Kidney tubule cell (primary cell): ENCODE data around the gene RALGAPB.
A peak's percentile ranks its signal among the peaks of the same experiment; 100 is the strongest.
"Not testable (repeated sequence)": the region's sequence is repeated elsewhere in the genome, so short reads cannot be mapped to it uniquely, and the experiment has no call there.

Source experiments
- DNase-seq: peaks from one replicate; pipeline ENCODE4 v3.0.0-alpha.2; 2018; ENCODE audit warnings: low spot score

RALGAPB gene

GRCh38 chr20:38472513-38473366, at the start of gene RALGAPB:
RALGAPB (plus strand) TSS chr20:38472843; CDS start chr20:38488433, 15,590 bp downstream.
- DNase-seq, result peak; percentile 99

- DNase-seq, result no peak
Measured at GRCh38 chr20:38423541-38423940, 49.1 kb upstream of the RALGAPB start.

- DNase-seq, result no peak
Measured at GRCh38 chr20:38424401-38424800, 48.2 kb upstream of the RALGAPB start.

- DNase-seq, result peak; percentile 77
Measured at GRCh38 chr20:38426006-38426897, 46.4 kb upstream of the RALGAPB start.

GRCh38 chr20:38427655-38428023, 45.0 kb upstream of the RALGAPB start:
- no peak for DNase-seq

DNA sequence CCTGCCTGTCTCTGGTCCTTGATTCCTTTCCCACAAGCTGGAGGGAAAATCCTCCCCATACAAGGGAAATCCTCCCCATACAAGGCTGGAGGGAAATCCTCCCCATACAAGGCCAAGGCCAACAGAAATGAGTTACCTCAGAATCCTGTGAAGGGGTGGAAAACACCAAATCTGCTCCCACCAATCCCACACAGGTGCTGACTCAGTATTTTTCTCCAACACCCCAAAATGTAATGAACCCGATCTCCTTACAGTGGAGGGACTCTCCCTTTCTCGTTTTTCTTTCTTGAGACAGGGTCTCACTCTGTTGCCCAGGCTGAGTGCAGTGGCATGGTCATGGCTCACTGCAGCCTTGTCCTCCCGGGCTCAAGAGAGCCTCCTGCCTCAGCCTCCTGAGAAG, 43.8 kb upstream of the RALGAPB start:
- DNase-seq, result no peak

GRCh38 chr20:38429301-38429700, 43.3 kb upstream of the RALGAPB start:
- no peak for DNase-seq

GRCh38 chr20:38430679-38431325, 41.8 kb upstream of the RALGAPB start:
- DNase-seq, result no peak

GRCh38 chr20:38432292-38432691, 40.4 kb upstream of the RALGAPB start:
- no peak for DNase-seq

- not testable (repeated sequence) for DNase-seq
Measured at GRCh38 chr20:38432870-38433269, 39.8 kb upstream of the RALGAPB start.

GRCh38 chr20:38433304-38433972, 39.2 kb upstream of the RALGAPB start:
- no peak for DNase-seq

DNA sequence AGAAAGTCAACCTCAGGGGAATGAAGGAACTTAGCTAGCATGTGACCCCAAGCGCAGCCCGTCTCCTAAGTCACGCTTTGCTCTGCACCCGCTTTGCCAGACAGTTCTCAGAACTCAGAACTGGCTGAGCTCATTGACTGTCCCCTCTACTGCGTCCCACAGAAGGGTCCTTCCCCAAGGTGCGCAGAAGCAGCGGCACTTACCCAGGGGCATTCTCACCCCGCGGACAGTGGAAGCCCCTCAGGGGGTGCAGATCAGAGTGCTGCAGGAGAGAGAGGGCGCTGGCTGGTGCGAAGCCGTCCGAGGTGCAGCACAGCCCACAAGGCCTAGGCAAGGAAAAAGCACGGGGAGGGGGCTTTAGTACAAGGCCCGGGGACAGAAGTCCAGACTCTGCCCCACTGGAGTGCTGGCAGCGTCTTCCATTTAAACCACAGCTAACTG, 38.3 kb upstream of the RALGAPB start:
- DNase-seq, result no peak

- DNase-seq, result peak; percentile 93
Measured at GRCh38 chr20:38434770-38435554, 37.7 kb upstream of the RALGAPB start, which contains the start of gene SNHG17. SNHG17 (minus strand) TSS chr20:38435328.

DNA sequence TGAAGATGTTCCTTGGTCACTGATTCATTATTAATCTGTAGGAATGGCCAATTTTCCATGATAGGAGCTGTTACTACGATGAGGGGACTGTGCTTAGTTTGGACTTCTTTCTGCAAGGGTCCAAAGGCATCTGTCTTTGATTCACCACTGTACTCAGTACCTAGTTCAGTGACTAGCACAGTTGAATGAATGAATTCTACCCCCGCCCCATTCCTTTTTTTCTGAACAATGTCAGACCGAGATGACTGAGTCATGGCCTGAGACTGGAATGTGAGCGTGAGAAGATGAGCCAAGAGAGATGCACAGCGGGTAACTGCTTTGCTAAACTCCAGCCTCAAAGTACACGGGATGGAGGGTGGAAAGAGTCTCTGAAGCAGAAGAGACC, 37.1 kb upstream of the RALGAPB start:
- DNase-seq, result peak; percentile 73

DNA sequence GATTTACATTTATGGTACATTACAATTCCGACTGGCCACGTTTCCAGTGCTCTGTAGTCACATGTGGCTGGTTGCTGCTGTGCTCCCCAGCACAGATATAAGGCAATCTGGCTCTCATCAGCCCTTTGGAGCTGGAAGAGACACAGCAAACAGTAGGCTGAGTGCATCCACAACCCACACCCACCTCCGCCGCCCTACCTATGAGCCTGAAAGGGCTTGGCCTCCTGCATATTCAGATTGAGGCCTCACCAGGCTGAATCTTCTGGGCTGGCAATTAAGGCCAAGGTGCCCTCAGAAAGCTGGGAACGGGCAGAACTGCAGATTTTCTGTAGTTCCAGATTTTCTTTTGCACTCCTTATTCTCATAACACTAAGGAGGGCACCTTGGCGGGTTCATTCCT, 34.8 kb upstream of the RALGAPB start:
- DNase-seq, result no peak

DNA sequence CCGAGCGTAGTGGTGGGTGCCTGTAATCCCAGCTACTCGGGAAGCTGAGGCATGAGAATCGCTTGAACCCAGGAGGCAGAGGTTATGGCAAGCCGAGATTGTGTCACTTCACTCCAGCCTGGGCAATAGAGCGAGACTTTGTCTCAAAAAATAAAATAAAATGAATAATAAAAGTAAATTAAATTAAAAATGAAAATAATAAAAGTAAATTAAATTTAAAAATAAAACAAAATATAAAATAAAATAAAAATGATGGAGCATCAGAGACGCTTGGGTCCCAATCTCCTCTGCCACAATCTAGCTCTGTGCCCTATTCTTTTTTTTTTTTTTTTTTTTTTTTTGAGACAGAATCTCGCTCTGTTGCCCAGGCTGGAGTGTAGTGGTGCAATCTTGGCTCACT, 31.5 kb upstream of the RALGAPB start:
- not testable (repeated sequence) for DNase-seq

DNA sequence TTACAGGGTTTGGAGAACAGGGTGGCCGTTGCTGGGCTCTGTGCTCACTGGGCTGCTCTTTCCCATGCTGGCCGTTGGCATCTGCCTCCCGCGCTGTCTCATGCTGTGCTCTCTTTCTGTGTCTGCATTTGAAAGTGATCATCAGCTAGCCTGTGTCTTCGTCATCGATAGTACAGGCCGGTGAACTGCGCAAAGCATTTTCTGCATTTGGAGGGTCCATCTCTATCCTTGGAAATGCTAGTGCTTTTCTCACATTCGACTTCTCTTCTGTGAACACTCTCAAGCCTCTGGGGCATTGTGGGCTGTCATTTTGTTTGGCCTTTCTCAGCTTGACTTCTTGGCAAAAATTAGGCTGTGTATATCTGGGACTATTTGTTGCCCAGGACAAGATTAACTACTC, 30.7 kb upstream of the RALGAPB start:
- no peak for DNase-seq

GRCh38 chr20:38445381-38445796, 27.3 kb upstream of the RALGAPB start:
- no peak for DNase-seq

DNA sequence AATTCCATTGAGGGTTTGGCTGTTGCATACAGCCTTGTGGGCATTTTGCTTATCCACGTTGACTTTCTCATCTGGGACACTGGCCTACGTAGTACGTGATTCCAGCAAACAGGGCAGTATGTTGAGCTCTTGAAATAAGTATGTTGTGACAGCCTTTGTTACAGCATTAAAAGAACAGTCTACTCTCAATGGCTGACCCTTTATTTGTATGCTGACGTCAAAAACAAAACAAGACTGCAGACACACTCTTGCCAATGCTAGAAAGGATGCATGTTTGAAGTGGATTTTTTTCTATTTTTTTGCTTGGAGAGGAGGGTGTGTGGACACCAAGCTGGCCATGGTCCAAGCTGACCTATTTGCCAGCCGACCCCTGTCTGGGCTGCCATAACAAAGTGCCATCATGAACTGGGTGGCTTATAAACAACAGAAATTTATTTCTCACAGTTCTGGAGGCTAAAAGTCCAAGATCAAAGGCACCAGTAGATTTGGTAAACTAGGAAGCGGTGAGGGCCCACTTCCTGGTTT, 26.7 kb upstream of the RALGAPB start:
- DNase-seq, result no peak

DNA sequence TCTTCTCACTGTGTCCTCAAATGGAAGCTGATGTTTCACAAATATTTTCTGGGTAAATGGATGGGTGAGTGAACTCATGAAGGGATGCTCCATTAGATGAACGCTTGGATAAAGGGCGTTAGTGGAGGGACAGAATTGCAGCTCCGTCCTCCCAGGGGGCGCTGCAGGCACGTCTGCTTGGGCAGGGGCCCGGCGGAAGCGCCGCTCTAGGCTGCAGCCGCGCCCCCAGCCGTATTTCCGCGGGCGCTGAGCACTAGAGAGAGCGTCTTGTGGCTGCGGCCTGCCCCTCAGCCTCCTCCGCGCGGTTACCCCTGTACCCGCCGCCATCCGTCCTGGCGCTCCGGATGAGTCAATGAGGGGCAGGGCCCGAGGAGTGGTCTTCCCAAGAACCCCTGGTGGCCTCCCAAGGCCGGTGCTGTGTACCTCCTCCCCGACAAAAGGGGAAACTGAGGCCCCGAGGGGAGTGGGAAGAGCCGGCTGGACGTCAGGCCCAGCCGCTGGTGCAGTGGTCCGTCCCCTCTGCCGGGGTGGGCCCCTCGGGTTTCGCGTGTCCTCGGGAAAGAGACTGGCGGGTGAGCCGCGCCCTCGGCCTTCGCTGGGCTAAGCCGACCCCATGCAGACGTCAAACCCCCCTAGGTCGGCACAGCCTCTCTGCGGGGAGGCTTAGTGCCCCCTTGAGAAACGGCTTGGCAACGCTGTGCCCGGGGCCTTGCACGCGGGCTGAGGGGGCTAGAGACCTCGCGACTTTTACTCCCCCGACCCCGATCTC, 26.0 kb upstream of the RALGAPB start:
- DNase-seq, result peak; percentile 92
